NCI-H510A treated with DMSO at 0.1 percent for 48 hours (cell line): ENCODE data around the gene ATRNL1.
"Not testable (repeated sequence)": the region's sequence is repeated elsewhere in the genome, so short reads cannot be mapped to it uniquely, and the experiment has no call there.

Experiments used
- DNase-seq: peaks from one replicate; lab custom pipeline; 2025; lab: John Stamatoyannopoulos, UW

The ATRNL1 gene

DNA sequence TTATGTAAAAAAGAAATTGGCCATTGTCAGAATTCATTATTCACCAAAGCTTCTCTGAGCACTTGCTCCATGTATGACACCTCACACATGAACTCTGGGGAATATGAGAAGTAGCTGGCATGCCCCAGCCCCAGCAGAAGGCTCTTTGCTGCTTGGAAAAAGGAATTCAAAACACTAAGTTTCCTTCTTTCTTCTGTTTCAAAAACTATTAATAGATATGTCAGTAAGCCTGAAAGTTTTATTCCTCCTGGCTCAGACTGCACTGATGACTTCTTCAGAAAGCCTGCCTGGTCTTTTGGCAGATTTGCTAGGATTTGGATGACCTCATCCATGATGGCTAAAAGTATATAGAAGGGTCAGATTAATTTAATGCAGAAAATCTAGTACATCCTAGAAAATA, 668.9 kb downstream of the ATRNL1 start:
- no peak for DNase-seq

DNA sequence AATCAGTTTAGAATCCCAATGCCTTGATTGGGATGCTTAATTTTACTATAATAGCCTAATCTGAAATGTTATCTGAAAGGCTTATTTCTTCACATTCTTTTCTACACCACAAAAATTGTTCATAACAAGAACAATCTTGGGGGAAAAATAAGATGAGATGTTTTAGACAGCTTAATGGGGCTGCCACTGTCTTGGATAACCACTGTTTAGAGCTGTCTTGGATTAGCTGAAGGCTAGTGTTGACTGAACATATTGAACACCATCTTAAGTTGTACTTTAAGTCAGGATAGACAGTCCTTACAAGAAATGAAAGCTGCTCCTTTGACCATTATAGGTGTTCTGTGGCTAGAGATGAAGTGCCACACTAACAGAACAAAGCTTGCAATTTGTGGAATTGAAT, 678.6 kb downstream of the ATRNL1 start:
- DNase-seq, result no peak

DNA sequence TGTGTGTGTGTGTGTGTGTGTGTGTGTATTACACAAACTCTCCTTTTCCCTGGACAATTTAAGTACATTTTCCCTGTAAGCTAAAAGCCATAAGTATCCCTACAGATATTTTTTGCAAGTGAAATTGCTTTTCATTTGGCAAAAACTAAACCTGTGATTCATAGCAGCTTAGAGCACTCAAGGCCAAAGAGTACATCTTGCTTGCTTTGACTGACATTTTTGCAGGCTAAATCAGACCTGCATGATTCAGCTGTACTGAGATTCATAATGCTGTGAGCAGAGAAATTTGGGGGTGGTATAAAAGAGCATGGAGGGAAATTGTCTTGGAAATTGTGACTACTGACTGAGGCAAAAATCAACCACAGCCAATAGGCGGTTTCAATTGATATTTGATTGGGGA, 679.4 kb downstream of the ATRNL1 start:
- DNase-seq, result no peak

DNA sequence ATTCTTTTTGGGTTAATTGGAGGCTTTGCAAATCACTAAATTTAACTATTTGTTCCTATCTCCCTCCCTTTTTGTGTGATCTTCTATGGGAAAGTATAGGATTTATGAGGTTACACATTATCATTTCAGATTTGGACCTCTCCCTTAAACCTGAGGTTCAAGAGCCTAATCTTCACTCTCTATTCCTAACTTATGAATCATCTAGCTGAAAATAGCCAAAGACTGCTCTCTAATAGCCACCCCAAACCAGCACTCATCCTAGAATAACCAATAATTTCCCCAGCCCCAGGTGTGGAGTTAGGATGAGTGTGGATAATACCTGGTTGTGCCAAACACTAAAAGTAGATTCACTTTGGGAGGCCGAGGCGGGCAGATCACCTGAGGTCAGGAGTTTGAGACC, 680.7 kb downstream of the ATRNL1 start:
- DNase-seq, result no peak

DNA sequence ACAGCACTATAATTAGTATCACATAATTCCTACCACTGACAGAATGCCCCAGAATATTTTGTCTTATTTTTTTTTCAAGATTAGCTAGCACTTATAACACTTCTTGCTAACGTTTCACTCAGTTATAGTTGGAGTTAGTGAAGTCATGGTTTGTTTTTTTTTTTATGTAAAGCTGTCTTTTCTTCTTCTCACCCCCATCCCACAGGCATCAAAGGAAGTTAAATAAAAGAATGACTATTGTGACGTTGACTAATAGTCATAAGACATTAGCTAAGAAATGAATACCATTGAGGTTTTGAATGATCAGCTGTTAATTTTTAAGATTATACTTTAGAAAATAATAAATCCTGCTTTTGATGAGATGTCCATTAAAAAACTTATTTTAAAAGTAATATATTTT, 681.6 kb downstream of the ATRNL1 start:
- no peak for DNase-seq

DNA sequence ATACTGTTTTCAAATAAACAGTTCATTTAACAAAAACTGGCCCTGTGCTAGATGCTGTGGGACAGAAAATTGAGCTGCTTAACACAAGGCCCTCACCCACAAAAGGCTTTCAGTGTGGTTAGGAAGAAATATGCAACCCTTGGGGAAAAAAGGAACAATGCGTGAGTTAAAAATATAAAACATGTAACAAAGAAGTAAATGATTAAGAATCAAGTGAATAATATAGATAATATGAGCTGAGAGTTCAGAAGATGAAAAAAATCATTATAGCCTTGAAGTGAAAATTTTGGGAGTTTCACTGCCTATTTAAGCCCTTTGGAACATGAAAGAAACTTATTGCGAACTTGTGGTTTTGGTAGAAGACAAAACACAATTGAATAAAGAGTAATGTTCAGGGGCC, 684.5 kb downstream of the ATRNL1 start:
- DNase-seq, result no peak

DNA sequence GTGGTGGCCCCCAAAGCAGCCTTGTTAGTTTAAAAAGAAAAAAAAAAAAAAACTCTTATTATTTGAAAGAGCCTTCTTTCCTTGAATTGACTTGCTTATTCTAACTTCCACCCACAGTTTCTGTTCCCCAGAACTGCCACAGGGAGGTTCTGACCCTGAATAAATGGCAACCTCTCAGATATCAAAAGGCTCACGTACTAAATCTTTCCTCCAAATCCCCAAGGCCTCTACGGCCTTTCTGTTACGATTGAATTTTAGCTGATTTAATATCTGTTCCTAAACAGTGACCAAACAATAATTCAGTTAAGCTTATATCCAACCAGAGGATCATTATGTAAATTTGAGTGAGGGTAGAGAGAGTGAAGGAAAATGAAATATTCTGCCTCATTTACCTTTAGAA, 697.1 kb downstream of the ATRNL1 start:
- DNase-seq, result no peak

DNA sequence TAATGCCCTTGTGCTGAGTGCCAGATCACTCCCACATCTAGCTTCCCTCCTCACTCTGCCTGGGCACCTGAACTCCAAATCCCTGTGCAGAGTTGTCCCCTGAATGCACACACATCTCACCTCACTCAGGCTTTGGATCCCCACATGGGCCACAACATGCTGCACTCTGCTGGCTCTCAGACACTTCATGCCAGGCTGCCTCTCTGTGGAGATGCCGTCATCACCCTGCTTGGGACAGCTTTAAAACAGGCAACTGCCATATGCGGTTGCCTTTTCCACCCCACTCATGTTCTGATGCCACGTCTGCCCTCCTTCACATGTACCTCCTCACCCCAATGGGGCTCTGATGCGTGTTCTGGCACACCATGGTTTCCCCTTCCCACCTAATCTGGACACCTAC, 702.8 kb downstream of the ATRNL1 start:
- no peak for DNase-seq

DNA sequence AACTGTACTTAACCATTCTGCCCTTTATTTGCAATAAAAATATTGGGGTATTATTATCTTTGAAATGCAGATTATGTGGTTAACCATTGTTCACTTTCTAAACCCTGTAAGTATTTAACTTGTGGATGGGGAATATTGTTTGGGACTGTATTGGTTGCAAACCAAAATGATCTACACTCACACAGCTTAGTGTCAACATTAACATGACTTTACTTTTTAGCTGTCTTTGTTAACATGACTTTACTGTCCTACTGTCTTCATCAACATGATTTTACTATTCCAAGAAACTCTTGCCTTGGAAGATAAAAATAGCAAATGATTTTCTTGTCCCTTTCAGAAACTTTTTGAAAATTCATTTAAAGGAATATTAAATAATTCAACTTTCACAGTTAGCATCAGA, 708.3 kb downstream of the ATRNL1 start:
- no peak for DNase-seq

DNA sequence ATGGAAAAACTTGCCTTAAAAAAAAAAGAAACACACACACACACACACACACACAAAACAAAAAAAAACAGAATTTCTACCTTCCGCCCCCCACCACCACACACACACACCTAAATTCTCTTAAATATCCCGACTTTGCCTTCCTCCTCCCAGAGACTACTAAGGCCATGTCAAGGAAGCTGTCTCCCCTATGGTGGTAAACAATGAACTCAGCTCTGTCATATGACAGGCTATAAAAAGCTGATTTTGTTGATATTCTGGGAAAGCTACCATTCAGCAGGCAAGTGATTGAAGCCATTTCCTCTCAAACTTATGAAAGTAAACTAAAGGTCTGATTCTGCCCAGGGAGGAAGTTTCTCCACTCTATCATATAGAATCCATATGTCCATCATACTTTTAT, 708.8 kb downstream of the ATRNL1 start:
- no peak for DNase-seq

DNA sequence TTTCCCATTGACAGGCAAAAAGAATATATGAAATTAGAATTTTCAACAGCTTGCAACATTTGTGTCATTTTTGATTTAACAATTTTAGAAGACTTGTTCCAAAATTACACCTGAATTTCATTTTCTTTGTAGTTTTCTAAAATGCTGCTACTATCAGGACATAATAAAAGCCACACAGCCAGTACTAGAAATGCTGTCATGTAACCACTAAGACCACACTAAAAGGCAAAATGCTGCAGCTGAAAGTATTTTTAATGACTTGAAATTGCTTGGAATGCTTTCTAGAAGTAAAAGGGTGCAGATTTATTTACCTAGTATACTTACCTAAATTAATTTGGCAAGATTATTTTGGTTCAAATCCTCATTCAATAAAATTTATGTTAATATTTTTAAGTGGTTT, 709.7 kb downstream of the ATRNL1 start:
- no peak for DNase-seq

DNA sequence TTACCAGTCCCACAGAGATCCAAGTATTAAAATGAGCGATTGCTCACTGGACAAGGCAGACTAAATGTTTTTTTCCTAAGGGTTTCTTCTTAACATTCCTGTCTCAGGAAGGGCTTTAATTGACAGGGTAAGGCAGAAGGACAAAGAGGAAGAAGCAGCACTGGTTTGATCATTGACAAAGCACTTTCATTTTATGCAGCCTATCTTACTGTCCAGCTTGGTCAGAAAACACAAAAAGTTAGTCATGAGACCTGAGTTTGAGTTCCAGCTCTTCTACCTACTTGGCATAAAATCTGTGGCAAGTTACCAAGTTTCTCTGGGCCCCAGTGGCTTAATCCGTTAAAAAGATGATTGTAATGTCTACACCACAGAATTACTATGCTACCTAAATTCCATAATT, 721.4 kb downstream of the ATRNL1 start:
- no peak for DNase-seq

DNA sequence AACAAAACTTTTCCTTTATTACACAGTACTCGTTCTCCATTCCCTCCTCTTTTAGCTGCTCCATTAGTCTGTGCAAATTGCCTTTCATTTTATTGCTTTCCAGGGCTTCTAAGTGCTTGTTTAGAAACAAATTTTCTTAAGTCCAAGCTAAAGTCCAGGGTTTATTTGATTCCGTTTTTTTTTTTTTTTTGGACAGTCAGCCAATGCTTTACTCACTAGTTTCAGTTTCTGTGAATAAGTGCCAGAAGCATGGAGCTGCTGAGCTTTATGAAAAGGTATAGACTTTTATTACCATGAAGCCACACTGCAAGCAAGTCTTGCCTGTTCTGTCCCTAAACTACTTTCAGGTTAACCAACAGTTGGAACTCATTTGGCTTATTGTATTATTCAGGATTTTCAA, 724.8 kb downstream of the ATRNL1 start:
- no peak for DNase-seq

DNA sequence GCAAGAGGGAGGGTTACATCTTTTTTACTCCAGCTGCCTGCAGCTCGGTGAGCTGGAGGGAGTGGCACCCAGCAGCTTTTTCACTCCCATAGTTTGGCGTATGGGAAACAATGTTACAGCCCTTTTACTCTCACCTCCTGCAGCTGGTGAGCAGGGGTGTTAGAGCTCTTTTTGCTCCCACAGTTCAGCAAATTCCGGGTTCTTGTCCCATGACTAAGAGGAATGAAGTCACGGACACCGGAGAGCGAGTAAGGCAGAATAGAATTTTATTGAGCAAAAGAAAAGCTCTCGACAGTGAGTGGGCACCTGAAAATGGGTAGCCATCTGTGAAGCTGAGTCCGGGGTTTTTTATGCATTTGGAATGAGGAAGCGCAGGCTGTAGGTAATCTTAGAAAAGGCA, 733.2 kb downstream of the ATRNL1 start:
- DNase-seq, result no peak

DNA sequence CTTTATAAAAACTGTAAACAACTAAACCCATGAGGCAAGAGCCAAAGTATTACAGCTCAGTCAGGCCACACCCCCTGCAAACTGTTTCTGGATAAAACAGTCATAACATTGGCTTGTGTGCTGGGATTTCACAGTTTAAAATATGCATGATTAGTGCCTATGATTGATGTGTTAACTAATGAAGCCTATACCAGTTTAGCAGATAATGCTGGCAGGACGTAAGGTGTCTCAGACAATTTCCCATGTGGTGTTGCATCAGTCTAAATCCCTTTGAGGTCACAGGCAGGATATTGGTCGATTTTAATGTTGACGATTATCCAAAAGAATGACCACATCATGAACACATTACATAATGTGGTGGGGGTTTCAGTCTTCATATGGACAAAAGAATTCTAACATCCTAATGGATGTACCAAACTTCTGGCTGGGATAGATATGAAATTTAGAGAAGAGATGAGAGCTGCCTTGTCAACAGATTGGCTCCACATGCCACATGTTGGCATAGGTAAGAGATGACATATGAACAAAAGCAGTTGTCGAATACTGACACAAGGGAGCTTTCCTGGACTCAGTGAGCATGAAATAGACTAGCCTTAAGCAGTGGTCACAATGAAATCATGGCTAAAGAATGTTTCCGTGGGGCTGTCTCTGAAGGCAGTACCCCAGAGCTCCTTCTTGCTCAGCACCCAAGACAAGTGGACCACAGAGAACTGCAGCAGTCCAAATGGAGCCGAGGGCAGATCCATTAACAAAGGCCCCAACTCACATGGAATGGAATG, 734.3 kb downstream of the ATRNL1 start:
- no peak for DNase-seq

DNA sequence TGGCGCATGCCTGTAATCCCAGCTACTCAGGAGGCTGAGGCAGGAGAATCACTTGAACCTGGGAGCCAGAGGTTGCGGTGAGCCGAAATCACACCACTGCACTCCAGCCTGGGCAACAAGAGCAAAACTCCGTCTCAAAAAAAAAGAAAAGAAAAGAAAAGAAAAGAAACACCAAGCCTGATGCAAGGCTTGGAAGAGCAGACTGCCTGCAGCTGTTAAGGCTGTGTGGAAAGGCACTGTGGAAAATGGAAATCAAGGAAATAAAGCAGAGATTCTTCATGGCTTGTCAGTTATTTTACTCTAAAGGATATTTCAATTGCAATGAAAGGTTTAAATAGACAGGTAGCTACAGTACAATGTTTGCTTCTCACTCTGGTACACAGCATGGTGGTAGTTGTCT, 735.0 kb downstream of the ATRNL1 start:
- not testable (repeated sequence) for DNase-seq

DNA sequence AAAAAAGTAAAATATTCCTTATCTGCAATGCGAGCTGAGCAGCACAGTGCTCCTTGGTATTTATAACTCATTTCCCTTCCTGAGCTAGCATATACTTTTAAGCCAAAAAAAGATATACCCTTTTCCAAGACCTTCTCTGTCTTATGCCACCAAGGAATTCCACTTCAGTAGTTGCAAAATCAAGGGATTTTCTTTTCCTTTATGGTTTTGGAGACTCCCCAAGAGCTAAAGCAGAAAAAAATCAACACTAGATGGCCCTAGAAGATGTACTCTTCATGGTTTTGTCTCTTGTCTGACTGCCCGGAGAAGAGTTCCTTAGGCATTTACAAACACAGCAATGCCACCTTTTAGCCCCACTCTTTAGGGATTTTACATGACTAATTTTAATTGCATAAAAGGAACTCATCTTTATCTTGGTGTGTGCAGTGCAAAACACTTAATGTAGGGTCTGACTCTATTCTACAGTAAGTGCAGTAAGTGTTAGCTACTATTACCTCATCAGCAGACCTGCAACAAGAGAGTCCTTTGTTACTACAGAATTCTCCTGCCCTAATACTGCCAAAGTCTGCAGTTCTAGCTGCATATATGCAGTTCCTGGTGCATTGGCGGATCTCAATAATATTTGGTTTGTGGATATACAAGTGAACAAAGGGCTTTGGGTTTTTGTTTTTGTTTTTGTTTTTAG, 736.5 kb downstream of the ATRNL1 start:
- no peak for DNase-seq

DNA sequence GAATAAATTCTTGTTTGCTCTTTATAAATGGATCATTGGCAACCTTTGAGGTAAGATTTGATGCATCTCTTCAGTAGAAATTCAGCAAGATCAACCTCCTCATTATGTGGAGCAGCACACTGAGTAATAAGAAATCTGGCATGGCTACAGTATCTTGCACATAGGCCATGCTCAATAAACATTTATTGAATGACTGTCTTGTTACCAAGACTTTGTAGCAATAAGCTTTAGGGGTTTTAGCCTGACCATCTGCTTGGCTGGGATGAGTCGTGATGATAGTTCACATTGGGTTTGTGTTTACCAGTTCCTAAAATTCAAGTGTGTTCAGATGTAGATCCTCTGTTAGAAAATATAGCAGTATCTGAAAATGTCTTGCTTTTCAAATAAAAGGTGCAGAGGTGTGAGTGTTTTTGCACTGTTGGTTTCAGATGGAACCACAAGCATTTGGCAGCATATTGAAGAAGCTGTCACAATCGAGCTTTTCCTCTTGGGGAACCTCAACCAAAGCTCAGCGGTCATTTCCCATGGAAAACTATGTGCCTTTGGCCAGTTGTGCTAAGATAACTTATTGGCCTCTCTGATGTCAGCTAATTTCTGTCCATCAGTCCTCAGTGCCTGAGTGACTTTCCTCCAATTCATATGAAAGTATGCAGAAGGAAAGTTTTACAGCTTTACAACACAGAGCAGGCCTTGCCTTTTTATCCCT, 737.3 kb downstream of the ATRNL1 start:
- DNase-seq, result no peak

DNA sequence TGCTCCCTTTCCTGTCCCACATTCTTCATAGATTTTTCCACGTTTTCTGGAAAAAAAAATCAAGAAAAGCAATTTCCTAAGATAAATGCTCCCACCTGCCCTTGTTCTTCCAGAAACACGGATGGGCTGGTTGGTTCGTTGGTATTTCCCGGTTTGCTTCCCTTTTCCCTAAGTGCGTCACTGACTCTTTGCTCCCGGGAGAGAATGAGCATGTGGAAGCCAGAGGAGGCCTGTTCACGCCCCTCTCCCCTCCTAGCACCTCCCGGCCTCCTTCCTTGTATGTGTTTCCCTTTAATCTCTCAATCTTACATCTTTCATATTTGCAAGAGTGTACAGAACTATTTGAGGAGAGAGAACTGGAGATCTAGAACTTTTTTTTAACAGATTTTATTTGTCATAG, 737.9 kb downstream of the ATRNL1 start:
- DNase-seq, result no peak

DNA sequence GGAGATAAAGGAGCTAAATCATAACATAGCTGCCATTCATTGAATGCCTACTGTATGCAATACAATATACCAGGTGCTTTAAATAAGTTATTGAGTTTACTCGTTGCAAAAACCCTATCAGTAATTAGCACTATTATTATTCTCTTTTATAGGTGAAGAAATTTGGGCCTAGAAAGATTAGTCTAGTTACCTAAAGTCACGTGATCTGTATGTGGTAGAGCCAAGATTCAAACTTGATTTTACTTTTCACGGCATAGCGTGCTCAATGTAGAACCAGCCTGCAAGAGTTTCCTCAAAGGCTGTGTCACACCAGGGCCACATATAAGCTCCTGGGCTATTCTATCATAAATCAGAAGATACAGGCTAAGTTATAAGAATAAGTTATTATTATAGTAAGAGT, 740.0 kb downstream of the ATRNL1 start:
- DNase-seq, result no peak

DNA sequence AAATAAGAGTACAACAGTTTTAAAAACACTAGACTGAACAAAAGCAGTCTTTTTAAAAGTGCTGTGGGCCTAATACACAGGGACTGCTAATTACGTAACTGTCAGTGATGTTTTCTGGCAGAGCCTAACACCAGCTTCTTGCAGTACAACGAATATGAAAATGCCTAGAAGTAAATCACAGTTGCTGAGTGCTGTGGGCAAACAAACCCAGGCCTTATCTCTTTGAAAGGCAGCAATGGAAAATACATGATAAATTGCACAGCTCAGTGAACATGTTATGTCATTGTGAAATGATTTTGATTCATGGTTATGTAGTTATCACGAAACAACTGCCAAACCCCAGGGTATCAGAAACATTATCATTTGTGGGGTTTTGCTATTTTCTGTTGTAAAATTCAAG, 751.4 kb downstream of the ATRNL1 start:
- DNase-seq, result no peak

DNA sequence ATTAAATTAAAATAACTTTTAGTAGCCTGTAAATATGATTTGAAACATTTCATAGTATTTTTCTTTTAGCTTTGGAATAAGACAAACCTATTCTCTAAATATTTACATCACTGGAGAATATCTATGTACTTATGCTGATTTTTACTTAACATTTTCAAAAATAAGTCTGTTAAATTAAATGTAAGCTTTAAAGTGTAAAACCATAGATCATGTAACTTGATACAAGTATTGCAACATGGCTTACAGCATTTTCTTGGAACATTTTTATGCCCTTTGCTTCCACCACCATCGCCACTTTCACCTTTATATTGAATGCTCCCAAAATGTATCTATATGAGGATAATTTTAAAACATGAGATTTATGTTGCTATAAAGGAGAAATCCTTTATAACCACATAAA, 752.8 kb downstream of the ATRNL1 start:
- no peak for DNase-seq

DNA sequence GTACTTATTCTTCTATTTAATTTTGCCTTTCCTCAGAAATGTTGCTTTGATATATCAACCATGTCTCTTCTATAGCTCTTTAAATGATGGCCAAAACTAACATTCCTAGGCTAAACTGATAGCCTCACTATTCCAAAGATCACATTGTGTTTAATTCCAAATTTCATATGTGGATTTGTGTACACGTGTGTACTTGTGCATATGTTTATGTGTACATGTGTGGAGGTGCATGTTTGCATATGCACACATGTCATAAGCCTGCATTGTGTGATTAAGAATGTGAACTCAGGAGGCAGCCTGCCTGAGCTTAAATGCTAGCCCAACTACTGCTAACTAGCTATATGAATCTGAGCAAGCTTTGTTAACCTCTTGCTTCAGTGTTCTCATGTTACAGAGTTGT, 753.4 kb downstream of the ATRNL1 start:
- no peak for DNase-seq
